ENCODE measurements around the gene TTLL9. TPM values are rescaled to one million over a fixed set of nuclear protein-coding genes. Genes with fewer than 3 reads are reported as not detected.

The TTLL9 gene, protein sequence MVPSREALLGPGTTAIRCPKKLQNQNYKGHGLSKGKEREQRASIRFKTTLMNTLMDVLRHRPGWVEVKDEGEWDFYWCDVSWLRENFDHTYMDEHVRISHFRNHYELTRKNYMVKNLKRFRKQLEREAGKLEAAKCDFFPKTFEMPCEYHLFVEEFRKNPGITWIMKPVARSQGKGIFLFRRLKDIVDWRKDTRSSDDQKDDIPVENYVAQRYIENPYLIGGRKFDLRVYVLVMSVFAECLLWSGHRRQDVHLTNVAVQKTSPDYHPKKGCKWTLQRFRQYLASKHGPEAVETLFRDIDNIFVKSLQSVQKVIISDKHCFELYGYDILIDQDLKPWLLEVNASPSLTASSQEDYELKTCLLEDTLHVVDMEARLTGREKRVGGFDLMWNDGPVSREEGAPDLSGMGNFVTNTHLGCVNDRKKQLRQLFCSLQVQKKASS
- total RNA-seq (2021) = not detected in 2 replicates
- percentile 8 among the genes with signal in this experiment for Bru-seq, nascent RNA
- BruChase-seq, experiment 1, labeled RNA remaining after a 2-hour chase = percentile 5 among the genes with signal in this experiment
- percentile 7 among the genes with signal in this experiment for BruChase-seq, experiment 2, labeled RNA remaining after a 6-hour chase
- long read RNA-seq, partial matches to known transcripts = 1 of 1 reads
- long read RNA-seq, other reads (novel, unspliced or antisense) = 0 of 1 reads

DNA sequence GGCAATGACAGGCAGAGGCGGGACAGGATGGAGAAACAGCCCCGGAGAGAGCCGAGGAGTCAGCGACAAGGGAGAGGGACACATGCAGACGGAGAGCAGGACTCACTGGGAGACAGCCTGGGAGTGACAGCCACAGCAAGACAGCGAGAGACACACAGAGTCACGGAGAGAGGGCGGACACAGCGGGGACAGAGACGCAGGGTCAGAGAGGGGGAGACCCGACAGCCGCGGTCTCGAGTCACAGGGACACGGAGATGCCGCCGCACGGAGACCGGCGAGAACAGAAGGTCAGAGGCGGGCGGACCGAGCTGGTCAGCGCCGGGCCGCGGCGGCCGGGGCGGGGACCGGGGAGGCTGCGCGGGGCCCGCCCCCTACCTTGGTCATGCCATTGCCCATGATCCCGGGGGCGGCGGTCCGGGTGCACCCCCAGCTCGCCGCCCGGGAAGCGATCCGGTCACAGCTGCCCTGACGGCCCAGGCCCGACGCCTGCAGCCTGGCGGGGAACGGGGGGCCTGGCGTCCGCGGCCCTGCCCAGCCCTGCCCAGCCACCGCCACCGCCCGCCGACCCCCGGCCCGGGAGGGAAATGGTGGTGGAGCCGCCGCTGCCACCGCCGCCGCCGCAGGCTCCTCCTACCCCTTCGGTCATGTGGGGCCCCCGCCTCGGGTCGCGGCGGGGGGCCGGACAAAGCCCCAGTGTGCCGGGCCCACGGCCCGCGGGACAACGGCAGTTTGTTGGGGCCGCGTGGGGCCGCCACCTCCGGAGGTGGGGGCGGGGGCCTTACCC lies at the start of gene TTLL9, which contains the start of gene DUSP15:
Gene TTLL9 (plus strand): TSS at position 693 of the 784 bp plus-strand sequence. CDS start 493 bp downstream, outside the sequence.
Gene DUSP15 (minus strand): TSS at position 586 of the 784 bp plus-strand sequence. CDS start 190 bp downstream, at position 396.
- ChIA-PET POLR2A (ENCODE audit: low non-redundant PET) (no interaction called here), CTCF (no interaction called here)
- no TSS peak for BruUV-seq (replicated peaks)
- Histone ChIP-seq H3K4me3 (ENCODE audit: low read depth, low read length, poor library complexity, severe bottlenecking) (peak within 1 kb of the TSS; percentile 49), H3K9me3 (ENCODE audit: low read depth, low read length, poor library complexity, severe bottlenecking) (no peaks in the 10 kb centered on the region), H3K4me1 (ENCODE audit: insufficient read depth, low read length, poor library complexity, severe bottlenecking) (no peaks in the 10 kb centered on the region), H3K27me3 (replicated peaks; ENCODE audit: insufficient read depth, low read depth, low read length, poor library complexity) (peaks cover 54% of the 10 kb centered on the region), H3K27ac (ENCODE audit: low read depth, low read length, poor library complexity, severe bottlenecking) (no peak within 1 kb of the TSS), H3K36me3 (ENCODE audit: insufficient read depth, low read length, poor library complexity, severe bottlenecking) (no peaks in the 10 kb centered on the region)
- intact Hi-C loops (cut with micrococcal nuclease; ENCODE audit: unreplicated experiment) = no loop called here
- no peak for DNase-seq (ENCODE audit: low spot score)
- TF ChIP-seq, protein P1, sequence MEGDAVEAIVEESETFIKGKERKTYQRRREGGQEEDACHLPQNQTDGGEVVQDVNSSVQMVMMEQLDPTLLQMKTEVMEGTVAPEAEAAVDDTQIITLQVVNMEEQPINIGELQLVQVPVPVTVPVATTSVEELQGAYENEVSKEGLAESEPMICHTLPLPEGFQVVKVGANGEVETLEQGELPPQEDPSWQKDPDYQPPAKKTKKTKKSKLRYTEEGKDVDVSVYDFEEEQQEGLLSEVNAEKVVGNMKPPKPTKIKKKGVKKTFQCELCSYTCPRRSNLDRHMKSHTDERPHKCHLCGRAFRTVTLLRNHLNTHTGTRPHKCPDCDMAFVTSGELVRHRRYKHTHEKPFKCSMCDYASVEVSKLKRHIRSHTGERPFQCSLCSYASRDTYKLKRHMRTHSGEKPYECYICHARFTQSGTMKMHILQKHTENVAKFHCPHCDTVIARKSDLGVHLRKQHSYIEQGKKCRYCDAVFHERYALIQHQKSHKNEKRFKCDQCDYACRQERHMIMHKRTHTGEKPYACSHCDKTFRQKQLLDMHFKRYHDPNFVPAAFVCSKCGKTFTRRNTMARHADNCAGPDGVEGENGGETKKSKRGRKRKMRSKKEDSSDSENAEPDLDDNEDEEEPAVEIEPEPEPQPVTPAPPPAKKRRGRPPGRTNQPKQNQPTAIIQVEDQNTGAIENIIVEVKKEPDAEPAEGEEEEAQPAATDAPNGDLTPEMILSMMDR (conservative IDR thresholded peaks at IDR 0.05; ENCODE audit: low read depth, low read length) = no peak
- no peak for TF ChIP-seq EZH2 (IDR thresholded peaks at IDR 0.05; ENCODE audit: borderline replicate concordance, low read depth, low read length, poor library complexity, severe bottlenecking)

DNA sequence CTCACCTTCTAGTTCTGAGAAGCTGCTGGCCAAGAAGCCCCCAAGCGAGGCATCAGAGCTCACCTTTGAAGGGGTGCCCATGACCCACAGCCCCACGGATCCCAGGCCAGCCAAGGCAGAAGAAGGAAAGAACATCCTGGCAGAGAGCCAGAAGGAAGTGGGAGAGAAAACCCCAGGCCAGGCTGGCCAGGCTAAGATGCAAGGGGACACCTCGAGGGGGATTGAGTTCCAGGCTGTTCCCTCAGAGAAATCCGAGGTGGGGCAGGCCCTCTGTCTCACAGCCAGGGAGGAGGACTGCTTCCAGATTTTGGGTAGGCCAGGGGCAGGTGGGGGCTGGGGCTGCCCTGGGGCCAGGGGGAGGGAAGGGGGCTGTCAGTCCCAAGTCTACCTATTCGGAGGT lies 49.0 kb upstream of the TTLL9 start:
- no TSS peak for BruUV-seq (replicated peaks)
- intact Hi-C loops (cut with micrococcal nuclease; ENCODE audit: unreplicated experiment) = loop anchor here (10.0 kb wide), 1 partner anchor 833 kb away; no protein-coding TSS in a partner anchor
- Histone ChIP-seq H3K27ac (ENCODE audit: low read depth, low read length, poor library complexity, severe bottlenecking) (no peak overlapping the region), H3K4me1 (ENCODE audit: insufficient read depth, low read length, poor library complexity, severe bottlenecking) (peaks cover 9% of the 10 kb centered on the region), H3K36me3 (ENCODE audit: insufficient read depth, low read length, poor library complexity, severe bottlenecking) (no peaks in the 10 kb centered on the region), H3K9me3 (ENCODE audit: low read depth, low read length, poor library complexity, severe bottlenecking) (no peaks in the 10 kb centered on the region), H3K27me3 (replicated peaks; ENCODE audit: insufficient read depth, low read depth, low read length, poor library complexity) (no peaks in the 10 kb centered on the region), H3K4me3 (ENCODE audit: low read depth, low read length, poor library complexity, severe bottlenecking) (no peak overlapping the region)
- POLR2A ChIA-PET (ENCODE audit: low non-redundant PET) = no interaction called here
- no peak for DNase-seq (ENCODE audit: low spot score)
- no peak for TF ChIP-seq EZH2 (IDR thresholded peaks at IDR 0.05; ENCODE audit: borderline replicate concordance, low read depth, low read length, poor library complexity, severe bottlenecking)
- TF ChIP-seq, protein P1 (conservative IDR thresholded peaks at IDR 0.05; ENCODE audit: low read depth, low read length) = no peak
- CTCF ChIA-PET = interaction anchor here (0.6 kb wide), 1 partner anchor 326 kb away, joined by 4 read pairs; no protein-coding TSS in a partner anchor
